ENCODE data around the gene MYO1B.

GRCh38 chr2:191246820-191247380 lies 1.7 kb downstream of the MYO1B start:
- TF ChIP-seq, protein P1, sequence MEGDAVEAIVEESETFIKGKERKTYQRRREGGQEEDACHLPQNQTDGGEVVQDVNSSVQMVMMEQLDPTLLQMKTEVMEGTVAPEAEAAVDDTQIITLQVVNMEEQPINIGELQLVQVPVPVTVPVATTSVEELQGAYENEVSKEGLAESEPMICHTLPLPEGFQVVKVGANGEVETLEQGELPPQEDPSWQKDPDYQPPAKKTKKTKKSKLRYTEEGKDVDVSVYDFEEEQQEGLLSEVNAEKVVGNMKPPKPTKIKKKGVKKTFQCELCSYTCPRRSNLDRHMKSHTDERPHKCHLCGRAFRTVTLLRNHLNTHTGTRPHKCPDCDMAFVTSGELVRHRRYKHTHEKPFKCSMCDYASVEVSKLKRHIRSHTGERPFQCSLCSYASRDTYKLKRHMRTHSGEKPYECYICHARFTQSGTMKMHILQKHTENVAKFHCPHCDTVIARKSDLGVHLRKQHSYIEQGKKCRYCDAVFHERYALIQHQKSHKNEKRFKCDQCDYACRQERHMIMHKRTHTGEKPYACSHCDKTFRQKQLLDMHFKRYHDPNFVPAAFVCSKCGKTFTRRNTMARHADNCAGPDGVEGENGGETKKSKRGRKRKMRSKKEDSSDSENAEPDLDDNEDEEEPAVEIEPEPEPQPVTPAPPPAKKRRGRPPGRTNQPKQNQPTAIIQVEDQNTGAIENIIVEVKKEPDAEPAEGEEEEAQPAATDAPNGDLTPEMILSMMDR (IDR thresholded peaks at IDR 0.05; ENCODE audit: insufficient read depth, low read length, poor library complexity, severe bottlenecking): no peak
- TF ChIP-seq EZH2phosphoT487 (conservative IDR thresholded peaks at IDR 0.05; ENCODE audit: low read length): no peak

All from SU-DHL-6 (cell line).